GM12891 (cell line): ENCODE measurements around the gene LAD1.

Source experiments
- DNase-seq: peaks from one replicate; pipeline ENCODE4 v3.0.0; 2011; ENCODE audit warnings: low spot score; ENCODE audit not compliant: insufficient read length
- FAIRE-seq: peaks from 2 replicates; lab custom pipeline; 2011; peaks lifted over from hg19 to GRCh38; lab: Jason Lieb, UNC
- PAX5 ChIP-seq: IDR thresholded peaks from 2 replicates; pipeline ENCODE4 v1.6.1; 2011; ENCODE audit warnings: low read length, moderate library complexity, mild to moderate bottlenecking; ENCODE audit not compliant: insufficient read depth, severe bottlenecking
- POLR2A ChIP-seq: IDR thresholded peaks from 2 replicates; pipeline ENCODE4 v1.6.1; 2011; ENCODE audit warnings: low read depth, low read length, control low read depth
- POLR2AphosphoS5 ChIP-seq: IDR thresholded peaks from 2 replicates; pipeline ENCODE4 v1.6.1; 2011; ENCODE audit warnings: low read depth, low read length, control low read depth
- POU2F2 ChIP-seq: IDR thresholded peaks from 2 replicates; pipeline ENCODE4 v1.6.1; 2011; ENCODE audit warnings: low read depth, mild to moderate bottlenecking, control low read depth, low read length, moderate library complexity
- SPI1 ChIP-seq: IDR thresholded peaks from 2 replicates; pipeline ENCODE4 v1.6.1; 2011; ENCODE audit warnings: low read depth, low read length, control low read depth
- TAF1 ChIP-seq: IDR thresholded peaks from 2 replicates; pipeline ENCODE4 v1.6.1; 2011; ENCODE audit warnings: low read depth, low read length, control low read depth

Gene LAD1

DNA sequence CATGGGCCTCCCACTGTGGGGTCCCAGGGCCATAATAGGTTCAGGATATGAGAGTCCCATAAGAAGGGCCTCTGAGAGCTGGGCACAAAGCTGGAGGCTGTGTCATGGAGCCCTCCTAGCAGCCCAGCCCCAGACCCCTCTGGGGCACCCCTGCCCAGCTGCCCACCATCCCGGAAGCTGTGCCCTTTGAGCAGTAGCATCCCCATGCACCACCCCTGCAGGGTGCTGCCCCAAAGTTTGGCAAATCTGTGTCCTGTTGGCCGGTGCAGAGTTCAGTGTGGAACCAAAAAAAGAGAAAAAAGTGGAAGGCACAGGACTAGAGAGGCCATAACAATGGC is 39.3 kb downstream of the LAD1 start:
- FAIRE-seq = no peak
- no peak for DNase-seq
- TF ChIP-seq SPI1 (no peak), POLR2AphosphoS5 (no peak)

DNA sequence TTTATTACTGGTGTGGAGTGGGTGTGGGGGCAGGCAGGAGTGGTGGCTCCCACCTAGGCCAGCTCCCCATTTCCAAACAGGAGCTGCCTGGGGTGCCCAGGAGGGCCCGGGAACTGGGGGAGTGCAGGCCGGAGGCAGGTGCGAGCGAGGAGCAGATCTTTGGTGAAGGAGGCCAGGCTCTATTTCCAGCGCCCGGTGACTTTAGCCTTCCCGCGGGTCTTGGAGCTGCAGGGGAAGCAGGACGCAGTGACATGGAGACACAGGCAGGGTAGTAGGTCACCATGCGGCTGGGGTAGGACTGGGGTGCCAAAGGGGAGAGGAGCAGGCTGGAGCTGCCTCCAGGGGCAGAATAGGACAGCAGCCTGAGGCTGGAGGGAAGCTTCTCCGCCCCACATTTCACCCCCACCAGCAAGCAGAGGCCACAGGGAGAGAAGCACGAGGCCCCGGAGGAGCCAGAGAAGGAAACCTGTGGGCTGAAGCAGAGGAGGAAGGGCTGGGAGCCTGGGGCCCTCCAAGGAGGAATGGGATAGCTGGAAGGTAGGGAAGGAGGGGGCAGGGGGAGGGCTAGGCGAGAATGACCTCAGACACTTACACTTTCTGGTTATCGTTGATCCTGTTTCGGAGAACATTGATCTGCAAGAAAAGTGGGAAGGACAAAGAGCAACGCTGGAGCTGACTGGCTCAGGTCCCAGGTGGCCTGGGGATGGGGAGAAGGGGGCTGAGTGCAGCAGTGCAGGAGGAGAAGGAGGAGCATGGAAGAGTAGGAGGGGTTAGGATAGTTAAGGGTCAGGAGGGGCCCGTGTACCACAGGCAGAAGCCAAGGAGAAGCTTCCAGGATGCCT is 39.9 kb downstream of the LAD1 start:
- TF ChIP-seq SPI1 = no peak
- FAIRE-seq (no peak), DNase-seq (no peak)

DNA sequence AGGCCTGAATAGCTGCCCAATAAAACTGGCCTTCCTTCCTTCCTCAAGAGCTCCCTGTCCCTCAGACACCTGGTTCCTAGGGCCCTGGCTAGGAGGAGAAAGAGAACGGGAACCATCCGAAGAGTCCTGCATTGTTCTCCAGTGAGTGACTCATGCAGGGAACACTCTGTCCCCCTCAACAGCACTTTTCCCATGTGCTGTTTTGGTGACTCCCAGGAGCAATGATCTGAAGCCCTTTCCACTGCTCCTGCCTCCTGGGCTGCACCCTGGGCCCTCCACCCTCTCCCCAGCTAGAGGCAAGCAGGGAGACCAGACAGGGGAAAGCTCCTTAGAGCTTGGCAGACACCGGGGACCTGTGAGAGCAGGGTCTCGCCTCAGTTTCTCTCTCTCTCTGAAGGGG is 40.5 kb downstream of the LAD1 start:
- no peak for DNase-seq
- no peak for FAIRE-seq
- no peak for TF ChIP-seq SPI1
- TF ChIP-seq TAF1 = no peak
- no peak for TF ChIP-seq POLR2AphosphoS5
- no peak for TF ChIP-seq PAX5
- no peak for TF ChIP-seq POLR2A
- no peak for TF ChIP-seq POU2F2

DNA sequence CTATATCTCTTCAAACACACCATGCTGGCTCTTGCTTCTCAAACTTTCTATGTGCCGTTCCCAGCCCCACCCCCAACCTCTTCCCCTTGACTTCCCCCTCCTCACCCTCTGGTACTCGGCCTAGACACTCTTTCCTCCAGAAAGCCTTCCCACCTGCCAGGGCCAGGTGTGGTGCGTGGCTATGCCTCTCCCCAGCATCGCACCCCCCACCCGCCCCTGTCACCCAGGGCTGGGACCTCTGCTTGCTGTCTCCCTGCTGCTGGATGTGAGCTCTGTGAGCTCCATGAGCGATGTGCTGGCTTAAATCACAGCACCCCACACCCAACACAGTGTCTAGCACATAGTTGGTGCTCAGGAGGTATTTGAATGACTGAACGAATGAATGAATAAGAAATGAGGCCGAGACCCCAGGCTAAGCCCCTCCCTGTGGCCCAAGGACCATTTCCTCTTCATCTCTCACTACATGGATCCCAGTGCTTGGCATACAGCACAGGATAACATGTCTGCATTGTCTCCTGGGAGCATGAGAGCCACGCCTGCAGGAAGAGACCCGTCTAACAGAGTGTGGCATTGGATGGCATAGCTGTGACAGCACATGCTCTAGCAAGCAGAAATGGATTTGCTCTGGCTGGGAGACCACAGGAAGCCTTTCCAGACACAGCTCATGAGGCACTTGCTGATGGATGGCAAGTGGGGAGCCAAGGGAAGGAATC is 41.3 kb downstream of the LAD1 start:
- no peak for DNase-seq
- no peak for FAIRE-seq
- TF ChIP-seq POU2F2 = no peak
- TF ChIP-seq SPI1 = no peak
- no peak for TF ChIP-seq PAX5
- TF ChIP-seq POLR2A = no peak

DNA sequence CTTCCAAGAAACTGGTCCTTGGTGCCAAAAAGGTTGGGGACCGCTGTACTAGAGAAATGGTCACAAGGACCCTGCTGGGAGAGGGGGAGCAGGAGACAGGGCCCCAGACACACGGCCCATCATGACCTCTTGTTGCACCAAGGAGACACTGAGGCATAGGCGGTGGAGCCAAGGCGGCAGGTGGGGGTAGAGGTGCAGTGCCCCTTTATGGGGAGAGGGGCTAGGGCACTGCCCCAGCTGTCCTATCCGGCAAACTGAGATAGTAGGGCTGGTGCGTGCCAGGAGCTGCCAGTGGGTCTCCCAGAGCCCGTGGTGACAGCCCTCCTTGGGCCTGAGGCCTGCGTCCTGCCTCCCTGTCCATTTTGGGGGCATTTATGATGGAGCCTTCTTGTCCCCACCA is 41.9 kb downstream of the LAD1 start:
- DNase-seq (no peak), FAIRE-seq (no peak)
- no peak for TF ChIP-seq POU2F2
- TF ChIP-seq TAF1 = no peak
- no peak for TF ChIP-seq PAX5
- TF ChIP-seq POLR2AphosphoS5 = no peak
- TF ChIP-seq POLR2A = no peak
- no peak for TF ChIP-seq SPI1

DNA sequence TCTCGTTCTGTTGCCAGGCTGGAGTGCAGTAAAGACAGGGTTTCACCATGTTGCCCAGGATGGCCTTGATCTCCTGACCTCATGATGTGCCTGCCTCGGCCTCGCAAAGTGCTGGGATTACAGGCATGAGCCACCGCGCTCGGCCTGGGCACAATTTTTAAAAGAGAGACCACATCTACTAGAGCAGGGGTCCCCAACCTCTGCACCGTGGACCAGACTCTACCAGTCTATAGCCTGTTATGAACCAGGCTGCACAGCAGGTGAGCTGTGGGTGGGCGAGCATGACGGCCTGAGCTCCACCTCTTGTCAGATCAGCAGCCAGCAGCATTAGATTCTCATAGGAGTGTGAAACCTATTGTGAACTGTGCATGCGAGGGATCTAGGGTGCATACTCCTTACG is 42.4 kb downstream of the LAD1 start:
- DNase-seq (no peak), FAIRE-seq (no peak)
- TF ChIP-seq TAF1 (no peak), POLR2A (no peak), PAX5 (no peak), POLR2AphosphoS5 (no peak), SPI1 (no peak), POU2F2 (no peak)

DNA sequence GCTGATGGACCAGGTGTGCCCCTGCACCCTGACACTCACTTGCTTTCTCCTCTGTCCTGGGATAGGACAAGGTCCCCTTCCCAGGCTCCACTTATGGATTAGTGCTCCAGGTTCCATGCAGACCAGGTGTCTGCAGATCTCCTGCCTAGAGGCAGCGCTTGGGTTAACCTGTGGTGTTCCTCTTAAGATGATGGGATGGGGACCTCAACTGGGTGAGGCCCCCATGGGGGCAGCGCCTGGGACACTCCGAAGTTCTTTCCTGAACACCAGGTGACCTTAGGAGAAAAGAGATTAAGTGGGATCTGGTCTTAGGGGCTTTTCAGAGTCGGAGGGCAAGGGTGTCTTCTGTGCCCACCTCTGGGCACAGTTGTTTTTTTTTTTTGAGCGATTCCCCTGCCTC is 42.9 kb downstream of the LAD1 start:
- TF ChIP-seq POLR2A = no peak
- no peak for TF ChIP-seq PAX5
- TF ChIP-seq TAF1 = no peak
- TF ChIP-seq POLR2AphosphoS5 = no peak
- TF ChIP-seq SPI1 = no peak
- no peak for TF ChIP-seq POU2F2
- no peak for DNase-seq
- FAIRE-seq = no peak

DNA sequence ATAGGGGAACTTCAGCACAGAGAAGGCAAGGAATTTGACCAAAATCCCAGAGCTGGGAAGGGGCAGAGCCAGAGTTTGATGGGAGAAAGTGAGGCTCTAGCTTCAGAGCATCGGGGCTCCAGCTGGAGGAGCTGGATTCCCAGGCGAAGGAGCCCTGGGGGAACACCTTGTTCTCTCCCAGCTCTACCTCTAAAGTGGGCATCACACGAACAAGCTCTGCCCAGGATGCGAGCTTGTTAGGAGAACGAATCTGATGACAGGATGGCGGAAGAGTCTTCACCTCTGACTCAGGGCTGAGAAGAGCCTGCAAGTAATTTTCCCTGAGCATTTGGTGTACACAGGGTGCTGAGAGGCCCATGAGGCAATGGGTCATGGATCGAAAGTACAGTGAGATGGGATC is 43.7 kb downstream of the LAD1 start:
- DNase-seq = no peak
- FAIRE-seq = no peak
- TF ChIP-seq POU2F2 (no peak), TAF1 (no peak), SPI1 (no peak), POLR2A (no peak), POLR2AphosphoS5 (no peak), PAX5 (no peak)

DNA sequence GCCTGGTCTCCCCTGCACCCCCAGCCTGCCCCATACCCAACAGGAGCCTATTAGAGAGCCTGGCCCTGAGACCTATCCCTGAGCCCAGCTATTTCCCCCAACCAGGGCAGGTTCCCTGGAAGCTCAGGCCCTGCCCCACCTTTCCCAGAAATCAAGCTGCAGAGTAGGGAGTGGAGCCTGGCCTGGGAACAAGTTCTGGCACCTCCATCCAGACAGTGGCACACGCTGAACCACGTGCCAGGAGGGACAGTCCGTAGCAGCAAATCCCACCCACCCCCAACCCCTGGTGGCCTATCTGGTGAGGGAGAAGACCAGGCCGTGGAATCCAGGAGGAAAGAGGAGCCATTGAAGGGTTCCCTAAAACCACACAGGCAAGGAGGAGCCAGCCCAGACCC is 44.2 kb downstream of the LAD1 start:
- DNase-seq (no peak), FAIRE-seq (no peak)
- no peak for TF ChIP-seq POU2F2
- no peak for TF ChIP-seq TAF1
- TF ChIP-seq SPI1 = no peak
- no peak for TF ChIP-seq POLR2A
- no peak for TF ChIP-seq PAX5
- no peak for TF ChIP-seq POLR2AphosphoS5

DNA sequence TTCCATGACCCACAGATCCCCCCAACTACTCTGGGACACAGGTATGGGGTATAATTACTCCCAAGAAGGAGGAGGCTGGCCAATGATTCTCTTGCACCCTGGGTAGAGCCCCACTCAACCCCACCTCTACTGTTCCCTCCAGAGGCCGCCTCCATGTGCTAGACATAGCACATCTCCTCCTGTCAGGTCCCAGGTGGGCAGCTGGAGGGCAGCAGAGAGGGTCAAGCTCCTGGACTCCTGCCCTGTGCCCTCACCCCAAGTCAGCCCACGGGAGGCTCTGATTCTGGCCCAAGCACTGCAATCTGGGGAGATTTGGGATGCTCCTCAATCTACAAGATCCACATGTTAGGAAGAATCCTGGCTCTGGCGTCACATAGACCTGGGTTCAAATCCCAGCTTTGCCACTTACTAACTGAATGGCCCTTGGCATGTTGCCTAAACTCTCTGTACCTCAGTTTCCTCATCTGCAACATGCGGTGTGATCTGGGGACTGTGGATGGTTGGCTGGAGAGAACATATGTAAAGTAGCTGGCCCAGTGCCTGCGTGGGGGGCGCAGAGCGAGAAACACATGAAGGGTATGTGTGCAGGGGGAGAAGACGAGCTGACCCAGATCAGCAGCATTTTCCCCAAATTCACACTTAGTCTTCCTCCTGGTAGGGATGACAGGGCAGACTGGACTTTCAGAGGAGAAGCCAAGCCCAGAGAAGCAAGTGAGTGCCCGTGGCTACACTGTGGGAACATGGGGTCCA is 44.8 kb downstream of the LAD1 start:
- TF ChIP-seq POLR2AphosphoS5 (no peak), TAF1 (no peak), POU2F2 (no peak), SPI1 (no peak), POLR2A (no peak), PAX5 (no peak)
- DNase-seq (no peak), FAIRE-seq (no peak)
